OCI-LY1 (cell line): ENCODE data around the gene TAS2R3.

Experiments
- H2AFZ ChIP-seq: fragments of 200-600 bp; sonication (generic), shearing (Covaris generic); 2 replicates; pipeline ENCODE4 v1.6.0; 2014; ENCODE audit warnings: antibody characterized with exemption, mild to moderate bottlenecking, low read length
- H3F3A ChIP-seq: fragments of 200-600 bp; sonication (generic), shearing (Covaris generic); 2 replicates; pipeline ENCODE4 v1.6.0; 2014; ENCODE audit warnings: mild to moderate bottlenecking, antibody characterized with exemption, low read length, moderate library complexity; ENCODE audit not compliant: insufficient read depth
- H3K27ac ChIP-seq: fragments of 200-600 bp; sonication (generic); 2 replicates; pipeline ENCODE4 v1.5.1; 2014; ENCODE audit warnings: low read length, mixed run types, mild to moderate bottlenecking, low read depth; ENCODE audit not compliant: poor library complexity, severe bottlenecking
- H3K27me3 ChIP-seq: fragments of 200-600 bp; sonication (generic); 2 replicates; pipeline ENCODE4 v1.6.0; 2014; ENCODE audit warnings: antibody characterized with exemption, mild to moderate bottlenecking, low read length, moderate library complexity; ENCODE audit not compliant: insufficient read depth
- H3K36me3 ChIP-seq: fragments of 200-600 bp; sonication (generic); 2 replicates; pipeline ENCODE4 v1.6.1; 2014; ENCODE audit warnings: mild to moderate bottlenecking, antibody characterized with exemption, low read length, moderate library complexity, mixed read lengths; ENCODE audit not compliant: insufficient read depth
- H3K4me1 ChIP-seq: fragments of 200-600 bp; sonication (generic); 2 replicates; pipeline ENCODE4 v1.5.1; 2014; ENCODE audit warnings: mild to moderate bottlenecking, low read length, moderate library complexity; ENCODE audit not compliant: insufficient read depth, severe bottlenecking
- H3K4me2 ChIP-seq: fragments of 200-600 bp; sonication (generic), shearing (Covaris generic); 2 replicates; pipeline ENCODE4 v1.6.1; 2014; ENCODE audit warnings: low read length
- H3K4me3 ChIP-seq: fragments of 200-600 bp; sonication (generic); 2 replicates; pipeline ENCODE4 v1.5.1; 2014; ENCODE audit warnings: low read length, low read depth, mild to moderate bottlenecking, mixed read lengths; ENCODE audit not compliant: poor library complexity, severe bottlenecking
- H3K79me2 ChIP-seq: fragments of 200-600 bp; shearing (Covaris generic); 2 replicates; pipeline ENCODE4 v1.6.1; 2016; ENCODE audit warnings: mixed run types, low read length, mixed read lengths; ENCODE audit not compliant: insufficient read depth
- H3K9ac ChIP-seq: fragments of 200-600 bp; sonication (generic), shearing (Covaris generic); 2 replicates; pipeline ENCODE4 v1.6.1; 2014; ENCODE audit warnings: mild to moderate bottlenecking, low read length, mixed read lengths
- H3K9me2 ChIP-seq: fragments of 200-600 bp; sonication (generic), shearing (Covaris generic); 2 replicates; pipeline ENCODE4 v1.6.1; 2014; ENCODE audit warnings: low read depth, mild to moderate bottlenecking, low read length, mixed read lengths
- H3K9me3 ChIP-seq: fragments of 200-600 bp; shearing (Covaris generic); 2 replicates; pipeline ENCODE4 v1.6.1; 2014; ENCODE audit warnings: low read length, mixed read lengths
- H4K20me1 ChIP-seq: fragments of 200-600 bp; sonication (generic), shearing (Covaris generic); 2 replicates; pipeline ENCODE4 v1.6.0; 2016; ENCODE audit warnings: mild to moderate bottlenecking, low read length; ENCODE audit not compliant: insufficient read depth
- EZH2 ChIP-seq: fragments of 200-600 bp; sonication (generic), shearing (Covaris generic); IDR thresholded peaks from 2 replicates; pipeline ENCODE4 v1.8.0; 2017; ENCODE audit warnings: borderline replicate concordance, mixed run types, mild to moderate bottlenecking, antibody characterized with exemption, low read length, moderate library complexity, mixed read lengths
- TF ChIP-seq, protein P1 (sequence below): fragments of 200-600 bp; sonication (generic), shearing (Covaris generic); IDR thresholded peaks from 2 replicates; pipeline ENCODE4 v1.5.1; 2017; ENCODE audit warnings: mild to moderate bottlenecking, antibody characterized with exemption, low read length, moderate library complexity, mixed read lengths

The TAS2R3 gene

DNA sequence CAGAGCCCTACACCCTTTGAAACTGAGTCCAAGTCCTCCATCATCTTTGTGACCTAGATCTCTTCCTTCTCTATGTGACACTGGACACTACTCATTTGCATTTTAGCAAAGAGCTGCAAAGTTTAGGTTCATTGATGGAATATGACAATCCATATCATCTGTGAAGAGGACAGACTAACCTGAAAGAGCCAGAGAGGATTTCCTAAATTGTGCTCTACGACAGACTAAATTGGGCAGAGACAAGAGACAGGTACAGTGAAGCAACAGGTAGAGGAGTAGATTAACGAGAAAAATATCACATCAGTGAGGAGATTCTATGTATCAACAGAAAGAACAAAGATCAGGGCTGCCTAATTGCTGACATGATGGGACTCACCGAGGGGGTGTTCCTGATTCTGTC, at the start of gene TAS2R3:
Gene TAS2R3, plus strand, starts transcription at position 301 of the 400 bp plus-strand sequence. Its CDS starts 62 bp downstream, at position 363.
- no peaks in the 10 kb centered on the region for H4K20me1 ChIP-seq
- TF ChIP-seq EZH2, result no peak
- TF ChIP-seq, protein P1, sequence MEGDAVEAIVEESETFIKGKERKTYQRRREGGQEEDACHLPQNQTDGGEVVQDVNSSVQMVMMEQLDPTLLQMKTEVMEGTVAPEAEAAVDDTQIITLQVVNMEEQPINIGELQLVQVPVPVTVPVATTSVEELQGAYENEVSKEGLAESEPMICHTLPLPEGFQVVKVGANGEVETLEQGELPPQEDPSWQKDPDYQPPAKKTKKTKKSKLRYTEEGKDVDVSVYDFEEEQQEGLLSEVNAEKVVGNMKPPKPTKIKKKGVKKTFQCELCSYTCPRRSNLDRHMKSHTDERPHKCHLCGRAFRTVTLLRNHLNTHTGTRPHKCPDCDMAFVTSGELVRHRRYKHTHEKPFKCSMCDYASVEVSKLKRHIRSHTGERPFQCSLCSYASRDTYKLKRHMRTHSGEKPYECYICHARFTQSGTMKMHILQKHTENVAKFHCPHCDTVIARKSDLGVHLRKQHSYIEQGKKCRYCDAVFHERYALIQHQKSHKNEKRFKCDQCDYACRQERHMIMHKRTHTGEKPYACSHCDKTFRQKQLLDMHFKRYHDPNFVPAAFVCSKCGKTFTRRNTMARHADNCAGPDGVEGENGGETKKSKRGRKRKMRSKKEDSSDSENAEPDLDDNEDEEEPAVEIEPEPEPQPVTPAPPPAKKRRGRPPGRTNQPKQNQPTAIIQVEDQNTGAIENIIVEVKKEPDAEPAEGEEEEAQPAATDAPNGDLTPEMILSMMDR, result no peak
- H3K79me2 ChIP-seq, result no peaks in the 10 kb centered on the region
- no peaks in the 10 kb centered on the region for H3K9me2 ChIP-seq
- no peak within 1 kb of the TSS for H3K4me2 ChIP-seq
- peaks cover 47% of the 10 kb centered on the region for H3K36me3 ChIP-seq
- H3K9ac ChIP-seq, result no peak within 1 kb of the TSS
- H3K9me3 ChIP-seq, result no peaks in the 10 kb centered on the region
- H3K27me3 ChIP-seq, result no peaks in the 10 kb centered on the region
- H3K4me3 ChIP-seq, result no peak within 1 kb of the TSS
- H3K27ac ChIP-seq, result no peak within 1 kb of the TSS
- H3F3A ChIP-seq, result no peaks in the 10 kb centered on the region
- no peaks in the 10 kb centered on the region for H3K4me1 ChIP-seq
- no peak within 1 kb of the TSS for H2AFZ ChIP-seq

- no peaks in the 10 kb centered on the region for H3K9me2 ChIP-seq
- no peaks in the 10 kb centered on the region for H3K27me3 ChIP-seq
- no peaks in the 10 kb centered on the region for H3K36me3 ChIP-seq
- H3K4me3 ChIP-seq, result no peak overlapping the region
- no peak overlapping the region for H3K4me2 ChIP-seq
- no peak for TF ChIP-seq EZH2
- TF ChIP-seq, protein P1, result no peak
- H3K9me3 ChIP-seq, result no peaks in the 10 kb centered on the region
- H3K9ac ChIP-seq, result no peak overlapping the region
- no peak overlapping the region for H3K27ac ChIP-seq
- H3K4me1 ChIP-seq, result no peaks in the 10 kb centered on the region
- no peaks in the 10 kb centered on the region for H3K79me2 ChIP-seq
- no peaks in the 10 kb centered on the region for H4K20me1 ChIP-seq
- H3F3A ChIP-seq, result no peaks in the 10 kb centered on the region
- H2AFZ ChIP-seq, result no peak overlapping the region
These were observed 49.3 kb upstream of the TAS2R3 start for GRCh38 chr7:141714571-141714970.

GRCh38 chr7:141715018-141715417, 48.9 kb upstream of the TAS2R3 start:
- Histone ChIP-seq H3F3A (no peaks in the 10 kb centered on the region), H3K4me2 (no peak overlapping the region), H3K27me3 (no peaks in the 10 kb centered on the region), H4K20me1 (no peaks in the 10 kb centered on the region), H3K9ac (no peak overlapping the region), H3K9me3 (no peaks in the 10 kb centered on the region), H3K4me1 (no peaks in the 10 kb centered on the region), H3K79me2 (no peaks in the 10 kb centered on the region), H3K36me3 (no peaks in the 10 kb centered on the region), H3K4me3 (no peak overlapping the region), H3K9me2 (no peaks in the 10 kb centered on the region), H3K27ac (no peak overlapping the region), H2AFZ (no peak overlapping the region)
- no peak for TF ChIP-seq EZH2
- TF ChIP-seq, protein P1, result no peak
